Measurements from ENCODE around the gene OTULIN. TPM values are rescaled to one million over a fixed set of nuclear protein-coding genes. Genes with fewer than 3 reads are reported as not detected.

OTULIN gene
- total and polyA plus RNA-seq, 2 of the 13 experiments (the other 11 are each of a cell fraction or from before 2014, with no cell fraction given), result 7.0 to 34.8 TPM

GRCh38 chr5:14684757-14685156 lies 20.2 kb downstream of the OTULIN start:
- Histone ChIP-seq H4K20me1 (ENCODE audit: insufficient read depth, low read length) (no peaks in the 10 kb centered on the region), H3K27ac (ENCODE audit: extremely low read length, insufficient read depth, low read length) (no peak overlapping the region), H3K4me3 (replicated peaks in 1 of 3; ENCODE audit: insufficient read depth in 1 of 3, low read depth in 2 of 3, low read length in 3 of 3) (no peak overlapping the region), H2AFZ (ENCODE audit: low read length) (no peak overlapping the region), H3K36me3 (replicated peaks in 1 of 2; ENCODE audit: control insufficient read depth in 1 of 2, insufficient read depth in 2 of 2, low read length in 2 of 2) (peaks cover 33 to 76% of the 10 kb centered on the region in 2 experiments; a peak in 4 of 5 replicates), H3K9ac (ENCODE audit: insufficient read depth, low read depth, low read length) (no peak overlapping the region), H3K4me2 (ENCODE audit: low read depth, low read length) (no peak overlapping the region), H3K27me3 (ENCODE audit: control insufficient read depth in 1 of 2, insufficient read depth in 2 of 2, low read length in 2 of 2) (no peaks in the 10 kb centered on the region), H3K79me2 (ENCODE audit: insufficient read depth, low read length) (no peaks in the 10 kb centered on the region), H3K9me3 (ENCODE audit: low read length) (no peaks in the 10 kb centered on the region), H3K4me1 (ENCODE audit: insufficient read depth, low read length) (no peaks in the 10 kb centered on the region)
- TF ChIP-seq ZBED4 (CRISPR knock-in tag; IDR thresholded peaks at IDR 0.05; ENCODE audit: borderline replicate concordance), result no peak
- TF ChIP-seq FOSL1 (CRISPR knock-in tag; IDR thresholded peaks at IDR 0.05; ENCODE audit: borderline replicate concordance), result no peak
- no peak for TF ChIP-seq ZNF574 (CRISPR knock-in tag; IDR thresholded peaks at IDR 0.05)
- TF ChIP-seq MED8 (CRISPR knock-in tag; IDR thresholded peaks at IDR 0.05; ENCODE audit: insufficient replicate concordance), result no peak
- TF ChIP-seq MLLT10 (CRISPR knock-in tag; IDR thresholded peaks at IDR 0.05), result no peak
- TF ChIP-seq ZNF607 (CRISPR knock-in tag; IDR thresholded peaks at IDR 0.05; ENCODE audit: borderline replicate concordance), result no peak
- no peak for TF ChIP-seq UBTF (CRISPR knock-in tag; IDR thresholded peaks at IDR 0.05)
- no peak for TF ChIP-seq PRPF4 (IDR thresholded peaks at IDR 0.05; ENCODE audit: low read depth, low read length, poor library complexity, severe bottlenecking)
- no peak for TF ChIP-seq ZMAT5 (CRISPR knock-in tag; IDR thresholded peaks at IDR 0.05; ENCODE audit: borderline replicate concordance, low read depth)
- DNase-seq (ENCODE audit: low spot score) (no peak), ATAC-seq (no peak), FAIRE-seq (no peak)
- WGBS (ENCODE audit: low lambda C conversion rate), result 90% methylated on average over 5 of the region's 5 CpGs
- no TSS peak for BruUV-seq (replicated peaks)
- in situ Hi-C loops (cut with HindIII; ENCODE audit: extremely low pct_ligation_motif_present, low pct_unique_long_range_greater_than_20kb), result no loop called here
- intact Hi-C loops (cut with micrococcal nuclease; ENCODE audit: unreplicated experiment), result loop anchor here (1.0 to 5.0 kb wide), 3 partner anchors 43 to 330 kb away; no protein-coding TSS in a partner anchor
- ChIA-PET CTCF (ENCODE audit: low intra/inter-chr PET ratio, low total read pairs) (no interaction called here), POLR2A (no interaction called here)

All from HepG2 (cell line).